ENCODE results near the gene GALNTL6. TPM values are rescaled to one million over a fixed set of nuclear protein-coding genes. Genes with fewer than 3 reads are reported as not detected.

GALNTL6 gene
- total and polyA plus RNA-seq, 2 donors (not counting 3 experiments of a cell fraction or from before 2014, with no cell fraction given): not detected

GRCh38 chr4:172649143-172649542, 835.9 kb downstream of the GALNTL6 start:
- DNase-seq (ENCODE audit: low read depth, low spot score): no peak
- Histone ChIP-seq H3K4me3 (replicated peaks in 1 of 3; ENCODE audit: insufficient read depth in 1 of 3, low read depth in 1 of 3, low read length in 3 of 3) (no peak overlapping the region), H3K9me1 (replicated peaks; ENCODE audit: control insufficient read depth, extremely low read depth, insufficient read depth, low read length) (no peaks in the 10 kb centered on the region), H2AFZ (ENCODE audit: low read depth, low read length) (no peak overlapping the region), H3K4me2 (ENCODE audit: insufficient read depth, low read length) (no peak overlapping the region), H3K4me1 (ENCODE audit: control insufficient read depth, extremely low read depth, insufficient read depth, low read length) (no peaks in the 10 kb centered on the region), H3K27ac (ENCODE audit: insufficient read depth, low read depth, low read length) (no peak overlapping the region), H4K20me1 (replicated peaks; ENCODE audit: control insufficient read depth, extremely low read depth, insufficient read depth, low read length) (no peaks in the 10 kb centered on the region), H3K36me3 (ENCODE audit: control insufficient read depth in 2 of 2, extremely low read depth in 1 of 2, insufficient read depth in 2 of 2, low read length in 2 of 2) (no peaks in the 10 kb centered on the region), H3K9ac (replicated peaks; ENCODE audit: extremely low read depth, insufficient read depth, low read length) (no peak overlapping the region), H3K9me3 (replicated peaks; ENCODE audit: control insufficient read depth, insufficient read depth, low read length) (no peaks in the 10 kb centered on the region), H3K27me3 (ENCODE audit: control insufficient read depth in 2 of 2, insufficient read depth in 2 of 2, low read length in 2 of 2) (no peaks in the 10 kb centered on the region), H3K79me2 (ENCODE audit: control insufficient read depth, insufficient read depth, low read length) (no peaks in the 10 kb centered on the region)
- intact Hi-C loops (cut with micrococcal nuclease) (no loop called here), dilution Hi-C loops (cut with MboI; ENCODE audit: extremely low pct_ligation_motif_present, low sequenced_read_pairs) (no loop called here)
- TF ChIP-seq EZH2 (IDR thresholded peaks at IDR 0.05; ENCODE audit: borderline replicate concordance, low read depth, low read length, severe bottlenecking): no peak
- TF ChIP-seq JUN (IDR thresholded peaks at IDR 0.05; ENCODE audit: borderline replicate concordance, insufficient read depth, insufficient read length, low read depth): no peak
- no peak for TF ChIP-seq POLR2AphosphoS5 (IDR thresholded peaks at IDR 0.05; ENCODE audit: insufficient read depth, low read depth, low read length)
- no peak for TF ChIP-seq POLR2A (IDR thresholded peaks at IDR 0.05; ENCODE audit: low read depth, low read length)
- TF ChIP-seq, protein P1, sequence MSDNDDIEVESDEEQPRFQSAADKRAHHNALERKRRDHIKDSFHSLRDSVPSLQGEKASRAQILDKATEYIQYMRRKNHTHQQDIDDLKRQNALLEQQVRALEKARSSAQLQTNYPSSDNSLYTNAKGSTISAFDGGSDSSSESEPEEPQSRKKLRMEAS (IDR thresholded peaks at IDR 0.05; ENCODE audit: insufficient read depth, insufficient read length): no peak
- no peak for TF ChIP-seq MYC (IDR thresholded peaks at IDR 0.05; ENCODE audit: low read depth, low read length)
- TF ChIP-seq CTCF (IDR thresholded peaks at IDR 0.05; ENCODE audit: extremely low read depth in 1 of 2, insufficient read depth in 1 of 2, low read depth in 1 of 2, low read length in 2 of 2): no peak
- no peak for TF ChIP-seq GATA2 (IDR thresholded peaks at IDR 0.05; ENCODE audit: insufficient read depth, insufficient read length, low read depth, low read length)
- TF ChIP-seq FOS (IDR thresholded peaks at IDR 0.05; ENCODE audit: borderline replicate concordance, insufficient read depth, low read length): no peak
- FAIRE-seq: no peak
- ChIA-PET POLR2A (no interaction called here), CTCF (no interaction called here)
- BruUV-seq (replicated peaks): no TSS peak

Measured in endothelial cell of umbilical vein (primary cell).